GM10847 (cell line): Measurements from ENCODE around the gene GLIS1.

Experiments
- POLR2A ChIP-seq: IDR thresholded peaks from 2 replicates; pipeline ENCODE4 v1.6.1; 2011; ENCODE audit not compliant: insufficient read length; ENCODE audit errors: extremely low read depth

GLIS1 gene

DNA sequence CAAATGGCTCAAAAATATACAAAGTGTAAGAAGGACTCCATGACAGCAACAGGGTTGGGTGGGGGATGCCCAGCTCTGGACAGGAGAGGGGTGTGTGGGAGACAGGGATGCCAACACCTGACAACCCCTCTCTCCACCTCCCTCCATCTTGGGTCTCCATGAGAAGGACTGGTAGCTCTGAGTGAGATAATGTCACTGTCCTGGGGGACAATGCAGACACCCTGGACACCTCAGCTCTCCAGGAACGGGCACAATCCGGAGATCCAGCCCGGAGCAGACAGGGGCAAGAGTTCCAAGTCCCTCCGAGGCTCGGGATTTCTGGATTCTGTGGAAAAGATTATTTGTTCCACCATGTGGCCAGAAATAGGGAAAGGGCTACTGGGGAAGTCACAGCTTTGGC is 122.5 kb downstream of the GLIS1 start:
- no peak for TF ChIP-seq POLR2A

DNA sequence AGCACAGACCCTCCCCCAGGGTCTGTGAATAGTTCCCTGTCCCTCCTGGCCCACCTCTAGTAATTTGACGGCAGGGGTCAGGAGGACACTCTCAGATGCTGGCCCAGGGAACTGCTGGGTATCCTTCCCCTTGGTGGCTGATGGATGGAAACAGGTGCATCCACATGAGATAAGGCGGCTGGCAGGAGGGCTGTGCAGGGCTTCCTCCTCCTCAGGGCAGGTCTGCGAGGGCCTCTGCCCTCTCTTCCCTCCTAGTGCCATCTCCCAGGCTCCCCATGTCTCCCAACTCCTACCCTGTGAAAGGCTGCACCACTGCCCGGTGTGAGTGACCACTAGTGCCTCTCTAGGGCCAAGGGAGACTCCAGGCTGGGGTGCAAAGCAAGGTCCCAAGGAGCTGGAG is 123.9 kb downstream of the GLIS1 start:
- TF ChIP-seq POLR2A: no peak

DNA sequence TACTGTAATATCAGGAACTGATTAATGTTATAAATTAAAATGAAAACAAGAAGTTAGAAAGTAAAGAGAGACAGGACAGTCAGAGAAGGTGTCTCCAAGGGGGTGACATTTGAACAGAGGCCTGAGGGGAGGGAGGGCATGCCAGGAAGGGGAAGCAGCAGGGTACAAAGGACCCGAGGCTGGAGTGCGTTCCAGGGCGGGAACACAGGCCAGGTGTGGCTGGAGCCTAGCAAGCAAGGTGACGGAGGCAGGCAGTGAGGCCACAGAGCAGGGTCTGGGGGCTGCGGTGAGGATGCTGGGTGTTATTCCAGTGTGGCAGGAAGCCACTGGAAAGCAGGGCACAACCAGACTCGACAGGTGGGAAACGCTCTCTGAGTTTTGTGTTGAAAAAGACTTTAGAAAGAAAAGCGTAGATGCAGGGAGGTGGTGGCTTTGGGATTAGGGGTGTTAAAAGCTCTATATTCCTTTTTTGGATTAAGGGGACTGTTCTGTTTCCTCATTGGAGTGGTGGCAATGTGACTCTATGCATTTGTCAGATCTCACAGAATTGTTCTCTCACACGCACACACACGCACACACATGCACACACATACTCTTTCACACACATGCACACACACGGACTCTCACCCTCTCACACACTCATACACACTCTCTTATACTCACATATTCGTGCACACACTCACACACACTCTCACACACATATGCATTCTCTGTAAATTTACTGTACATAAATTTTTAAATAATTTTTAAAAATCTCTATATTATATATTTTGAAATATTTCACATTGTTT is 124.5 kb downstream of the GLIS1 start:
- TF ChIP-seq POLR2A: no peak

DNA sequence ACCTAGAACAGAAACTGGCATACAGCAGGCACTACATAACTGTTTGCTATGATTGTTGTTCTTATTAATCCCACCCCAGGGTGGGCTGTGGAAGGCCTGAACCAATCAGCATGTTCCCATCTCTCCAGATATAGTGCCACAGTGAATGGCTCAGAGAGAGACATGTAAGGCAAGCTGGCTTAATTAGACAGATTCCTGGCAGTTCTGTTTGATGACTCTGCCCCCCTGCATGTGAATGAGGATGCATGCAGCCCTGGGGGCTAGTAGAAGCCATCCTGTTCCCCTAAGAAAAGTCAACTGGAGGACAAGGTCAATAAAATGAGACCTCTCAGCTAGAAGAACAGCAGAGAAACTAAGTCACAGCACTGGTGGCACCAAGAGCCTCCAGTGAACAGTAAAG is 130.3 kb downstream of the GLIS1 start:
- TF ChIP-seq POLR2A: no peak

DNA sequence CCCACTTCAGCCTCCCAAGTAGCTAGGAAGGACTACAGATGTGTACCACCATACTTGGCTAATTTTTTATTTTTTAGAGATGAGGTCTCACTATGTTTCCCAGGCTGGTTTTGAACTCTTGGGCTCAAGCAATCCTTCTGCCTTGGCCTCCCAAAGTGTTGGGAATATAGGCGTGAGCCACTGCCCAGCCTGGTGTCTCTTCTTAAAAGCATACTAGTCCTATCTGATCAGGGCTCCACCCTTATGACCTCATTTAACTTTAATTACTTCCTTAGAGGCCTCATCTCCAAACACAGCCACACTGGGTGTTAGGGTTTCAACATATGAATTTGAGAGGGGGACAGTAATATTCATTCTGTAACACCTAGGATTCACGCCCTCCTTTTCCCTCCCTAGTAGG is 130.9 kb downstream of the GLIS1 start:
- no peak for TF ChIP-seq POLR2A

DNA sequence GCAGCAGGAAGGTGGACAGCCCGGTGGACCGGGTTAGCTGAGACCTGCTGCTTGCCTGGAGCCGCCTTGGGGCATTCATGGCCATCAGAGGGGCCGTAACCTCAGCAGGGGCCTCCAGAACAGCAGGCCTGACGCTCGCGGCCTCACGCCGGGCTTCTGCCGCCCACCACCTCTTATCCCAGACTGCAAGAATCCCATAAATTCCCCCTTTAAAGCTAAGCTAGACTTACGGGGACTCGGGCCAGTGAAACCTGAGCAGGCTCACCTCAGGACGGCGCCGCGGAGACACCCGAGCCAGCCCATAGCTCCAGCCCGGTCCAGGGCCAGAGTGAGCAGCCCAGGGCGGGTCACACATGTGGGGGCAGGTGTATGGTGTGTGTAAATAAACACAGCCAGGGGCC is 132.3 kb downstream of the GLIS1 start:
- no peak for TF ChIP-seq POLR2A

DNA sequence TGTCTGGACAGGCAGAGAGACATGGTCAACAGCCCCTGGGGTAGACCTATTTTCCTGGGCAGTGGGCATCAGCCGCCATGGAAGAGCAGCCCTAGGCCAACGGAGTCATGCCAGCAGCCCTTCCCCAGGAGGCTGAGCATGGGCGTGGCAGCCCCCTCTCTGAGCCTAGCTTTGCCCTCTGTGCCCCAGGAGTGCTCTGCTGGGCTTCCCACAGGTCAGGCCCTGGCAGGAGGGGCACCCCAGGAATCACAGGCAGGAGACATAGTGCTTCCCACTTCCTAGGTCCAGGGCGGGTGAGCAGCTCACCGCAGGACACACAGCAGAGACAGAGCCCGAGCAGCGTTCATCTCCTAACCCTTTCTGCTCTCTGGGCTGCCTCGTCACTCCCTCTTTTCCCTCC is 132.8 kb downstream of the GLIS1 start:
- no peak for TF ChIP-seq POLR2A

DNA sequence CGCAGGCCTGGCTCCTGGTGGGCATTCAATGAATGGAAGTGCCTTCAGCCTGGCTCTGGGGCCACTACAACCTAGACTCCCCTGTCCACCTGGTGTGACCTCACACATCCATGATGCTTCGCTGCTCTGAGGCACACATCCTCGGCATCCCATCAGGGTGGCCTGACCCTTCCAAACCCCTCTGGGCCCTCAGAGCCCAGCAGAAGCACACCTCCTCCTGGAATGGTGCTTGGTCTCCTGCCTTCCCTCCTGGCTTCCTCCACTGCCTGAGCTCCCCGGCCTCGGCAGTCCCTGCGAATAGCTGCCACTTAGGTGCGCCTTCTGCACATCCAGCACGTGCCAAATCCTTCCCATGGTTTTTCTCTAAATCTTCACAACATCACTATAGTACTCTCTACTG is 133.8 kb downstream of the GLIS1 start:
- no peak for TF ChIP-seq POLR2A

DNA sequence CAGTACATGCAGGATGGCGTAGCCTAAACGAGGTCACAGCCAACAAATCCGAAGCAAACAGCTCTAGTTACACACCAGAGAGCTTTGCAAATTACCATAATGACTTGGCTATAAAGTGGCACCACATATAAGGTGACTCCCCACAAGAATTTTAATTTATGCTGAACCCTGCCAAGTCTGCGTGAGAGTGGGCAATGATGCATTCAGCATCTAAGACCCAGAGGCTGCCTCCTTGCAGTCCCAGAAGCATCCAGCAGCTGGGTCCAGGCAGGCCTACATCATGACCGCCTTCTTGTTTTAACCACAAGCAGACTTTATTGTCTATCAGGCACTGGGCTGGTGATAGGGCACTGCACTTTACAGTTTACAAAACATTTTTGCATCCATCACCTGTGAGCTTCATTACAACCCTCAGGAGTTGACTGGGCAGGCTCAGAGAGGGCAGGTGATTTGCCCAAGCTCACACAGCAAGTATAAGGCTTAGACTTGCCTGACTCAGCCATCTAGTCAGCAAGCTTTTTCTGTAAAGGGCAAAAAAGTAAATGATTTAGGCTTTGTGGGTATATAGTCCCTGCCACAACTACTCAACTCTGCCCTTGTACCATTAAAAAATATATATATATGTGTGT is 134.6 kb downstream of the GLIS1 start:
- no peak for TF ChIP-seq POLR2A

DNA sequence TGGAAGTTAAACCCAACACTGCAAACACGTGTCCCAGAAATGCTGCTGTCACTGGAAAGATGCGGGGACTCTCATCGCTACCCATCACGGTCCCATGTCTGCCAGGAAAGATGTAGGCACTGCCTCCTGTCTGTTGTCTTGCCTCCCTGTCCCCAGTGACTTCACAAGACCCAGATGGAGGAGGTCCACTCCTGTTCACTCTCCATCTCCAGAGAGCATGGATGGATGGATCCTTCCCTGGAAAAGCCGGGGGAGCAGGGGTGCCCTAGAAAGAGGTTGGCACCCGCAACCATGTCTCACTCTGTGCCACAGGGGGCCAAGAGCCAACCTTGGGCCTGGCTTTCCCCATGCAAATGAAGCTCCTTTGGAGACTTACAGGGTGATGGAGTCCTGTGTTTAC is 135.5 kb downstream of the GLIS1 start:
- TF ChIP-seq POLR2A: no peak

DNA sequence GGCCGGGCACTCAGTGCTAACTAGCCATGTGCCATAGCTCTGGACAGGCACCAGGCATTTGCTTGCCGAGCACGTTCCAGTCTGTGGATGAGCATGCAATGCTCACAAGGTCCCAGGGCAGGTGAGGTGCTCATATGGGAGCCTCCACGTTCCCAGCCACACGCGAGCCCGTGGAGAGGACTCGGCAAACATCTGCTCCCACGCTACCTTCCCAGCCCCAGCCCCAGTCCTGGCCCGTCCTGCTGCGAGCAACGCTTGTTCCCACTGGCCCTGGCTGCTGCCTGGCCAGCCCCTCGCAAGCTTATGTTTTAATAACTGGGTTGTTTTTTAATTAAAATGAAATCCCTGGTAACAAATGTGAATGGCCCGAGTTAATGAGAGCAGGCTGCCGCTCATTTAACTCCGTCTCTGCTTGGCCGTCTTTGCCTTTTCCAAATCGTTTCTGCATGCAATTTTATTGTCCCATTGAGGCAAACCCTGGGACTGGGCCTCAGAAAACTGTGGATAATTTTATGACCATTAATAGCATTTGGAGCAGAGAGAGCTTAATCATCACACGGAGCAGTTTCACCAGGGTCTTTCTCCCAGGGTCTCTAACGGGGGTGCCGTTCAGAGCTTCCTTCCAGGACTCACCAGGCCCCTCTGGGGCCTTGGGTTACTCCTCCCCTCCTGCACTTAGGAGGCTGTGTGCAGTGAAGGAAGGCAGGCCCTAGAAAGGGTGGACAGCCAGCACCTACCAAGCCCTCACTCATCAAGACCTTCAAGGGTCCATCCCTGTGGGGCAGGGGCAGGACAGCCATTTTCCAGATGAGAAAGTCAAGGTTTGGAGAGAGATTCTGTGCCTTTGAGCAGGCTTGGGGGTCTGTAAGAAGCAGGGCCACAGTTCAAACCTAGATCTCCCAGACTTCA is 136.8 kb downstream of the GLIS1 start:
- no peak for TF ChIP-seq POLR2A

DNA sequence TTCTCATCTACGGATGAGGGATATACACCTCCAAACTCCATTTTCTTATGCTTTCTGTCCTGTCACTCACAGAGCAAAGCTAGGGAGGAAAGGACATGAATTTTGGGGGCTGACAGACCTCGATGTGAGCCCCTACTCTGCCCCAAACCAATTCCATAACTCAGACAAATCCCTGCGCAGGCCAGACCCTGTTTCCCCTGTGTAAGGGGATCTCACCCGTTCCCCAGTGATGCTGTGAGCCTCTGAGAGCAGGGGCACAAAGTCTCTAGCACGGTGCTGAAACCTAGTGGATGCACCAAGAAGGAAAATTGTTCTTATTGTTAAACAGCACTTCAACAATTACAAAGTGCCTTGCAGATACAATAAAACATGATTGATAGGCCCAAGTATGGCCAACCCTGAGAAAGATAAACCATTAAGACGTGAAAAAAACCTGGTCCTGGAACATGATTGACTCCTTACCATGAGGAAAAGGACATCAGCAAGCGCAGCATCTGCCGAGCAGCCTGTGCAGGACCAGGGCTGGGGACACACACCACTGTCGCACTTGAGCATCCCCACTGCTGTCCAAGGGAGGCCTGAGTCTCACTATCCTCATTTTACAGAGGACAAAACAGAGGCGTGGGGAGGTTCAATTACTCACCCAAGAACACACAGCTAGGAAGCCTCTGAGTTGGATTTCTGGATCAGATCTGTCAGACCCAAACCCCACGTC is 137.8 kb downstream of the GLIS1 start:
- TF ChIP-seq POLR2A: no peak

DNA sequence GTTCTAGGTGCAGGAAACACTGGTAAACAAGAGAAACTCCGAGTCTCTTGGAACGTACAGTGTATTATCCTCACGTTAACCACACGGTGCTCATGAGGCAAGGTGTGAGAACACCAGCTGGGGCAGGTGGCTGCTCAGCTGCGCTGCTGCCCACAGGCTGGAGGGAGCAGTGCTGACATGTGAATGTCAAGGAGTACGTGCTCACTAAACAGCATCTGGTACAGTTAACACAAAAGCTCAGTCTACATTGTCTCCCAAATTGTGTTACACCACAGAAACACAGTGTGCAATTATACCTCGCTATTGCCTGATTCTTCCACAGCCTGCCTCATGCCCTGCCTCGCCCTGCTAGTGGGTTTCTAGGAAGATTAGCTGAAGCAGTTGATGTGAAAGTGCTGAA is 138.4 kb downstream of the GLIS1 start:
- TF ChIP-seq POLR2A: no peak

DNA sequence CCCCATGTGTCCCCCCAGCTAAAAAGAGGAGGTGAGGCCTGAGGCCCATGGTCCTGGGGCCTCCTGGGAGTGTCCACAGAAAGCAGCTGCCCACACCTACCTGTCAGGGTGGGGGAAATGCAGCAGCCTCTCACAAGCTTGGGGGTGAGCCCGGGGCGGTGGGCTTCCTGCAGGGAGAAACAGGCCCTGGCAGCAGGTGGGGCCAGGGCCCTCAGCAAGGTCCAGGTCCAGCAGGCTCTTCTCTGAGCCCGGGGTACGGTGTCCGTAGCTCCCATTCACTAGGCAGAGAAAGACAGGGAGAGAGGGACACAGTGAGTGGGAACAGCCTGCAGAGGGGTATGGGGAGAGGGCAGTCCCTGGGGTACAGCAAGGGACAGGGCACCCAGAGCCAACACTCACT is 139.0 kb downstream of the GLIS1 start:
- no peak for TF ChIP-seq POLR2A

DNA sequence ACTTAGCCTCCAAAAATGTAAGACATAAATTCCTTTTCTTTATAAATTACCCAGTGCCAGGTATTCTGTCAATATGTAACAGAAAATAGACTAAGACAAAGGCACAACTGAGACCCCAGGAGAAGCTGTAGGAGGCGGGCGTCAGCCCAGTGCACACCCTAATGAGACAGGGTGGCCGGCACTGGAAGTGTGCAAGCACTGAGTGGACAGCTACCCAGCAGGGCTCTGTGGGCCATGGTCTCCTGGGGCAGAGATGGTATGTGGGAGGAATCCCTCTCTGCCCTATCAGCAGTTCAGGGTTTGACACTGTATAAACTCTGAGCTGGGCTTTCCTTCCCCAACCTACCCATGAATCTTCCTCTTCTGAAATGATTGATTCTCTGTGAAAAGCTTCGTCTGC is 139.5 kb downstream of the GLIS1 start:
- TF ChIP-seq POLR2A: no peak
